Caki2 (cell line): ENCODE results near the gene CRAT. TPM values are rescaled to one million over a fixed set of nuclear protein-coding genes. Genes with fewer than 3 reads are reported as not detected.

ENCODE experiments used
- DNase-seq: peaks from one replicate; pipeline ENCODE4 v3.0.0-alpha.2; 2015; ENCODE audit warnings: low read depth
- in situ Hi-C: cut with HindIII; loops from 2 replicates; pipeline ENCODE4 v1.10.0; 2016; ENCODE audit warnings: low sequenced_read_pairs, low pct_unique_long_range_greater_than_20kb, mixed read lengths
- total RNA-seq: library from RNA; depleted of rRNA; stranded (reverse); fragments of >200 nt; shearing (Covaris generic); gene quantifications from 2 replicates; pipeline ENCODE4 v1.2.3, GENCODE V29; 2014; ENCODE audit warnings: low replicate concordance

Gene CRAT
- total RNA-seq, 1 experiment from 2014 or later: 19.2 TPM

- no peak for DNase-seq
- in situ Hi-C loops: no loop called here
Observed at GRCh38 chr9:129075996-129076639, 34.5 kb downstream of the CRAT start.

GRCh38 chr9:129074106-129074505 lies 36.5 kb downstream of the CRAT start:
- DNase-seq: no peak
- in situ Hi-C loops: no loop called here

GRCh38 chr9:129073404-129073803 lies 37.2 kb downstream of the CRAT start:
- in situ Hi-C loops: no loop called here
- no peak for DNase-seq

GRCh38 chr9:129072171-129072570 lies 38.4 kb downstream of the CRAT start:
- in situ Hi-C loops: no loop called here

GRCh38 chr9:129071526-129072126 lies 39.0 kb downstream of the CRAT start:
- DNase-seq: no peak
- in situ Hi-C loops: no loop called here

More at GRCh38 chr9:129072171-129072570, 38.4 kb downstream of the CRAT start:
- no peak for DNase-seq

- in situ Hi-C loops: no loop called here
- no peak for DNase-seq
Observed at GRCh38 chr9:129070696-129071525, 39.7 kb downstream of the CRAT start.

- DNase-seq: no peak
- in situ Hi-C loops: no loop called here
Observed at GRCh38 chr9:129069862-129070641, 40.5 kb downstream of the CRAT start.

- in situ Hi-C loops: no loop called here
- DNase-seq: no peak
Observed at GRCh38 chr9:129068990-129069861, 41.4 kb downstream of the CRAT start.

GRCh38 chr9:129068110-129068509 lies 42.5 kb downstream of the CRAT start:
- in situ Hi-C loops: no loop called here
- DNase-seq: no peak

GRCh38 chr9:129064499-129064908 lies 46.1 kb downstream of the CRAT start:
- DNase-seq: no peak
- in situ Hi-C loops: no loop called here

GRCh38 chr9:129063061-129063460 lies 47.5 kb downstream of the CRAT start:
- in situ Hi-C loops: no loop called here
- DNase-seq: no peak

- no peak for DNase-seq
- in situ Hi-C loops: no loop called here
Observed at GRCh38 chr9:129060991-129061390, 49.6 kb downstream of the CRAT start.

- no peak for DNase-seq
- in situ Hi-C loops: no loop called here
Observed at GRCh38 chr9:129059796-129060785, 50.5 kb downstream of the CRAT start.

- in situ Hi-C loops: no loop called here
- no peak for DNase-seq
Observed at GRCh38 chr9:129058965-129059795, 51.4 kb downstream of the CRAT start.

GRCh38 chr9:129054163-129054851 lies 56.3 kb downstream of the CRAT start:
- DNase-seq: no peak
- in situ Hi-C loops: no loop called here
